ENCODE measurements around the gene TMEM115. TPM values are rescaled to one million over a fixed set of nuclear protein-coding genes. Genes with fewer than 3 reads are reported as not detected.

The TMEM115 gene
- total and polyA plus RNA-seq, 2 experiments from 2014 or later, result 17.8 to 49.2 TPM

- Mint-ChIP-seq H3K4me3 (no peak overlapping the region), H3K9me3 (no peaks in the 10 kb centered on the region), H3K27me3 (ENCODE audit: insufficient read depth, low read depth, poor library complexity) (peaks cover 4% of the 10 kb centered on the region), H3K36me3 (ENCODE audit: low read depth) (no peaks in the 10 kb centered on the region), H3K27ac (no peak overlapping the region), H3K4me1 (no peaks in the 10 kb centered on the region; the same call in 2 of the 3 replicates)
- H3K36me3 ChIP-seq (ENCODE audit: insufficient read depth), result no peaks in the 10 kb centered on the region
- no peak overlapping the region for H2AFZ ChIP-seq
- no peaks in the 10 kb centered on the region for H3K4me1 ChIP-seq (ENCODE audit: insufficient read depth)
- H3K27ac ChIP-seq (ENCODE audit: low read depth), result no peak overlapping the region
- ATAC-seq (no peak), DNase-seq (ENCODE audit: low spot score) (no peak)
- no peaks in the 10 kb centered on the region for H3F3A ChIP-seq (replicated peaks; ENCODE audit: low read depth)
- H4K20me1 ChIP-seq (replicated peaks; ENCODE audit: insufficient read depth), result no peaks in the 10 kb centered on the region
- no peak overlapping the region for H3K4me3 ChIP-seq
- no peaks in the 10 kb centered on the region for H3K9me2 ChIP-seq (ENCODE audit: insufficient read depth)
- no peaks in the 10 kb centered on the region for H3K79me2 ChIP-seq (replicated peaks; ENCODE audit: insufficient read depth)
- no peak overlapping the region for H3K4me2 ChIP-seq
- TF ChIP-seq REST (IDR thresholded peaks at IDR 0.05; ENCODE audit: unreplicated experiment), result no peak
- no peak for TF ChIP-seq STAT1 (IDR thresholded peaks at IDR 0.05; ENCODE audit: unreplicated experiment)
- TF ChIP-seq ZNF331 (CRISPR knock-in tag; IDR thresholded peaks at IDR 0.05; ENCODE audit: low read depth), result no peak
- TF ChIP-seq CREB1 (CRISPR knock-in tag; IDR thresholded peaks at IDR 0.05; ENCODE audit: low read depth), result no peak
- TF ChIP-seq JUNB (IDR thresholded peaks at IDR 0.05; ENCODE audit: unreplicated experiment), result no peak
- no peak for TF ChIP-seq CTCF (conservative IDR thresholded peaks at IDR 0.05; ENCODE audit: low read depth in 2 of 2)
- no peaks in the 10 kb centered on the region for H3K27me3 ChIP-seq (ENCODE audit: insufficient read depth)
Measured at GRCh38 chr3:50390508-50391224, 31.3 kb upstream of the TMEM115 start.

- ATAC-seq, result no peak
- H3K9me2 ChIP-seq (ENCODE audit: insufficient read depth), result no peaks in the 10 kb centered on the region
- TF ChIP-seq ZNF114 (CRISPR knock-in tag; IDR thresholded peaks at IDR 0.05) (no peak), EZH2 (IDR thresholded peaks at IDR 0.05; ENCODE audit: low read depth, unreplicated experiment) (no peak), STAT1 (IDR thresholded peaks at IDR 0.05; ENCODE audit: unreplicated experiment) (no peak), ETS1 (IDR thresholded peaks at IDR 0.05) (no peak), NANOG (IDR thresholded peaks at IDR 0.05; ENCODE audit: borderline replicate concordance) (no peak), CTCF (conservative IDR thresholded peaks at IDR 0.05; ENCODE audit: low read depth in 2 of 2) (no peak), POLR2AphosphoS5 (IDR thresholded peaks at IDR 0.05; ENCODE audit: low read depth) (no peak)
- H3K27ac ChIP-seq (ENCODE audit: low read depth), result no peak overlapping the region
- DNase-seq (ENCODE audit: low spot score), result no peak
- no peaks in the 10 kb centered on the region for H3K36me3 ChIP-seq (ENCODE audit: insufficient read depth)
- no peak overlapping the region for H2AFZ ChIP-seq
- Mint-ChIP-seq H3K27ac (no peak overlapping the region), H3K9me3 (no peaks in the 10 kb centered on the region), H3K27me3 (ENCODE audit: insufficient read depth, low read depth, poor library complexity) (peaks cover 2% of the 10 kb centered on the region), H3K4me1 (no peaks in the 10 kb centered on the region; the same call in 2 of the 3 replicates), H3K36me3 (ENCODE audit: low read depth) (no peaks in the 10 kb centered on the region), H3K4me3 (no peak overlapping the region)
- H3K27me3 ChIP-seq (ENCODE audit: insufficient read depth), result no peaks in the 10 kb centered on the region
- no peaks in the 10 kb centered on the region for H3K79me2 ChIP-seq (replicated peaks; ENCODE audit: insufficient read depth)
- H3K4me3 ChIP-seq, result no peak overlapping the region
- no peaks in the 10 kb centered on the region for H4K20me1 ChIP-seq (replicated peaks; ENCODE audit: insufficient read depth)
- no peaks in the 10 kb centered on the region for H3K4me1 ChIP-seq (ENCODE audit: insufficient read depth)
- no peak overlapping the region for H3K4me2 ChIP-seq
- no peaks in the 10 kb centered on the region for H3F3A ChIP-seq (replicated peaks; ENCODE audit: low read depth)
Measured at GRCh38 chr3:50389414-50389767, 30.1 kb upstream of the TMEM115 start.

Data from GM23338 (cell line).